HL-60 (cell line): ENCODE data around the gene HCK.

ENCODE experiments used
- DNase-seq, 2 experiments: peaks; one replicate each; pipeline ENCODE4 v3.0.0-alpha.2; 2010 to 2020; ENCODE audit warnings: low read depth in 1 of 2, low spot score in 1 of 2
- H3K27ac ChIP-seq: fragments of 250-450 bp; sonication (Bioruptor Pico); replicated peaks from 2 replicates; pipeline ENCODE4 v1.5.1; 2020; ENCODE audit warnings: mild to moderate bottlenecking, moderate library complexity
- H3K27me3 ChIP-seq: fragments of 250-450 bp; sonication (Bioruptor Pico); 2 replicates; pipeline ENCODE4 v1.5.1; 2021; ENCODE audit warnings: mild to moderate bottlenecking, moderate library complexity; ENCODE audit not compliant: insufficient read depth, poor library complexity, severe bottlenecking
- H3K4me3 ChIP-seq: replicated peaks from 2 replicates; pipeline ENCODE4 v1.5.1; 2011; ENCODE audit warnings: mild to moderate bottlenecking, control low read depth, low read length; ENCODE audit not compliant: insufficient read depth
- GABPA ChIP-seq: IDR thresholded peaks from 2 replicates; pipeline ENCODE4 v1.6.1; 2012; ENCODE audit warnings: low read depth
- POLR2AphosphoS5 ChIP-seq: IDR thresholded peaks from 2 replicates; pipeline ENCODE4 v1.6.1; 2012; ENCODE audit warnings: low read depth
- SPI1 ChIP-seq: IDR thresholded peaks from 2 replicates; pipeline ENCODE4 v1.6.1; 2012; ENCODE audit warnings: low read depth, mild to moderate bottlenecking, borderline replicate concordance
- TF ChIP-seq, protein P1 (sequence below): IDR thresholded peaks from one replicate; pipeline ENCODE4 v1.5.1; 2011; ENCODE audit warnings: low read length, control low read depth, inconsistent platforms; ENCODE audit not compliant: insufficient read depth
- TF ChIP-seq, protein P2 (sequence below): IDR thresholded peaks from 2 replicates; pipeline ENCODE4 v1.6.1; 2012; ENCODE audit warnings: low read depth; ENCODE audit not compliant: insufficient replicate concordance

Gene HCK

GRCh38 chr20:32075534-32075933 lies 23.5 kb downstream of the HCK start:
- DNase-seq: no peak
- Histone ChIP-seq H3K27me3 (no peaks in the 10 kb centered on the region), H3K27ac (no peak overlapping the region), H3K4me3 (no peak overlapping the region)
- TF ChIP-seq POLR2AphosphoS5 (no peak), GABPA (no peak), SPI1 (no peak)
- TF ChIP-seq, protein P1, sequence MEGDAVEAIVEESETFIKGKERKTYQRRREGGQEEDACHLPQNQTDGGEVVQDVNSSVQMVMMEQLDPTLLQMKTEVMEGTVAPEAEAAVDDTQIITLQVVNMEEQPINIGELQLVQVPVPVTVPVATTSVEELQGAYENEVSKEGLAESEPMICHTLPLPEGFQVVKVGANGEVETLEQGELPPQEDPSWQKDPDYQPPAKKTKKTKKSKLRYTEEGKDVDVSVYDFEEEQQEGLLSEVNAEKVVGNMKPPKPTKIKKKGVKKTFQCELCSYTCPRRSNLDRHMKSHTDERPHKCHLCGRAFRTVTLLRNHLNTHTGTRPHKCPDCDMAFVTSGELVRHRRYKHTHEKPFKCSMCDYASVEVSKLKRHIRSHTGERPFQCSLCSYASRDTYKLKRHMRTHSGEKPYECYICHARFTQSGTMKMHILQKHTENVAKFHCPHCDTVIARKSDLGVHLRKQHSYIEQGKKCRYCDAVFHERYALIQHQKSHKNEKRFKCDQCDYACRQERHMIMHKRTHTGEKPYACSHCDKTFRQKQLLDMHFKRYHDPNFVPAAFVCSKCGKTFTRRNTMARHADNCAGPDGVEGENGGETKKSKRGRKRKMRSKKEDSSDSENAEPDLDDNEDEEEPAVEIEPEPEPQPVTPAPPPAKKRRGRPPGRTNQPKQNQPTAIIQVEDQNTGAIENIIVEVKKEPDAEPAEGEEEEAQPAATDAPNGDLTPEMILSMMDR: no peak
- TF ChIP-seq, protein P2, sequence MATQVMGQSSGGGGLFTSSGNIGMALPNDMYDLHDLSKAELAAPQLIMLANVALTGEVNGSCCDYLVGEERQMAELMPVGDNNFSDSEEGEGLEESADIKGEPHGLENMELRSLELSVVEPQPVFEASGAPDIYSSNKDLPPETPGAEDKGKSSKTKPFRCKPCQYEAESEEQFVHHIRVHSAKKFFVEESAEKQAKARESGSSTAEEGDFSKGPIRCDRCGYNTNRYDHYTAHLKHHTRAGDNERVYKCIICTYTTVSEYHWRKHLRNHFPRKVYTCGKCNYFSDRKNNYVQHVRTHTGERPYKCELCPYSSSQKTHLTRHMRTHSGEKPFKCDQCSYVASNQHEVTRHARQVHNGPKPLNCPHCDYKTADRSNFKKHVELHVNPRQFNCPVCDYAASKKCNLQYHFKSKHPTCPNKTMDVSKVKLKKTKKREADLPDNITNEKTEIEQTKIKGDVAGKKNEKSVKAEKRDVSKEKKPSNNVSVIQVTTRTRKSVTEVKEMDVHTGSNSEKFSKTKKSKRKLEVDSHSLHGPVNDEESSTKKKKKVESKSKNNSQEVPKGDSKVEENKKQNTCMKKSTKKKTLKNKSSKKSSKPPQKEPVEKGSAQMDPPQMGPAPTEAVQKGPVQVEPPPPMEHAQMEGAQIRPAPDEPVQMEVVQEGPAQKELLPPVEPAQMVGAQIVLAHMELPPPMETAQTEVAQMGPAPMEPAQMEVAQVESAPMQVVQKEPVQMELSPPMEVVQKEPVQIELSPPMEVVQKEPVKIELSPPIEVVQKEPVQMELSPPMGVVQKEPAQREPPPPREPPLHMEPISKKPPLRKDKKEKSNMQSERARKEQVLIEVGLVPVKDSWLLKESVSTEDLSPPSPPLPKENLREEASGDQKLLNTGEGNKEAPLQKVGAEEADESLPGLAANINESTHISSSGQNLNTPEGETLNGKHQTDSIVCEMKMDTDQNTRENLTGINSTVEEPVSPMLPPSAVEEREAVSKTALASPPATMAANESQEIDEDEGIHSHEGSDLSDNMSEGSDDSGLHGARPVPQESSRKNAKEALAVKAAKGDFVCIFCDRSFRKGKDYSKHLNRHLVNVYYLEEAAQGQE: no peak

DNA sequence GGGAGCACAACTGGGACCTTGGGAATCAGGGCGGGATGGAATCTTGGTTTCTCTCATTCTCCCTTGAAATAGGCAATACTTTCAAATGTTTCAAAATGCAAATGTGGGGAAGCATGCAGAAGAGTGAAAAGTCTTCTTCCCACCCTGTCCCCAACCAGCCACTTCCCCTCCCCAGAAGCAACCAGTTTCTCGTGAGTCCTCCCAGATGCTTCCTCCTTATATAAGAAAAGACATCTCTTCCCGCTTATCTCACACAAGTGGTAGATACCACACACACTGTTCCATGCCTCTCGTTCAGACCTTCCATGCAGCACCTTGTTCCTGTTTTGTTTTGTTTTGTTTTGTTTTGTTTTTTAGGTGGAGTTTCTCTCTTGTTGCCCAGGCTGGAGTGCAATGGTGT lies 25.1 kb downstream of the HCK start:
- Histone ChIP-seq H3K27me3 (no peaks in the 10 kb centered on the region), H3K27ac (peak overlapping the region; percentile 66), H3K4me3 (no peak overlapping the region)
- peak; percentile 48 to 80 for DNase-seq
- TF ChIP-seq SPI1 (peak; percentile 90), POLR2AphosphoS5 (peak; percentile 60), GABPA (no peak)
- TF ChIP-seq, protein P1: no peak
- TF ChIP-seq, protein P2: no peak

GRCh38 chr20:32078322-32078721 lies 26.3 kb downstream of the HCK start:
- H3K4me3 ChIP-seq: no peak overlapping the region
- peak overlapping the region; percentile 66 for H3K27ac ChIP-seq
- no peaks in the 10 kb centered on the region for H3K27me3 ChIP-seq
- TF ChIP-seq, protein P2: no peak
- no peak for TF ChIP-seq SPI1
- DNase-seq: no peak

- no peaks in the 10 kb centered on the region for H3K27me3 ChIP-seq
- TF ChIP-seq, protein P2: no peak
- peak; percentile 84; the same call in 1 of the 2 replicates for TF ChIP-seq SPI1
- H3K4me3 ChIP-seq: no peak overlapping the region
- DNase-seq: peak; percentile 71 to 82
- peak overlapping the region; percentile 66 for H3K27ac ChIP-seq
Observed at GRCh38 chr20:32078791-32079190, 26.7 kb downstream of the HCK start.
